Activated CD8-positive, alpha-beta memory T cell treated with anti-CD3 and anti-CD28 coated beads for 1 hour (primary cell): ENCODE measurements around the gene SUSD5.
"Not testable (repeated sequence)": the region's sequence is repeated elsewhere in the genome, so short reads cannot be mapped to it uniquely, and the experiment has no call there.

Experiments
- DNase-seq, 2 donors: peaks; one replicate each; pipeline ENCODE4 v3.0.0-alpha.2; 2020; ENCODE audit warnings: low read depth in 1 of 2; ENCODE audit errors: extremely low read depth in 1 of 2

Gene SUSD5

GRCh38 chr3:33196538-33196937 is 22.1 kb downstream of the SUSD5 start:
- DNase-seq: no peak

GRCh38 chr3:33194303-33194702 is 24.3 kb downstream of the SUSD5 start:
- DNase-seq: no peak

GRCh38 chr3:33187368-33187634 is 31.3 kb downstream of the SUSD5 start:
- no peak for DNase-seq

DNA sequence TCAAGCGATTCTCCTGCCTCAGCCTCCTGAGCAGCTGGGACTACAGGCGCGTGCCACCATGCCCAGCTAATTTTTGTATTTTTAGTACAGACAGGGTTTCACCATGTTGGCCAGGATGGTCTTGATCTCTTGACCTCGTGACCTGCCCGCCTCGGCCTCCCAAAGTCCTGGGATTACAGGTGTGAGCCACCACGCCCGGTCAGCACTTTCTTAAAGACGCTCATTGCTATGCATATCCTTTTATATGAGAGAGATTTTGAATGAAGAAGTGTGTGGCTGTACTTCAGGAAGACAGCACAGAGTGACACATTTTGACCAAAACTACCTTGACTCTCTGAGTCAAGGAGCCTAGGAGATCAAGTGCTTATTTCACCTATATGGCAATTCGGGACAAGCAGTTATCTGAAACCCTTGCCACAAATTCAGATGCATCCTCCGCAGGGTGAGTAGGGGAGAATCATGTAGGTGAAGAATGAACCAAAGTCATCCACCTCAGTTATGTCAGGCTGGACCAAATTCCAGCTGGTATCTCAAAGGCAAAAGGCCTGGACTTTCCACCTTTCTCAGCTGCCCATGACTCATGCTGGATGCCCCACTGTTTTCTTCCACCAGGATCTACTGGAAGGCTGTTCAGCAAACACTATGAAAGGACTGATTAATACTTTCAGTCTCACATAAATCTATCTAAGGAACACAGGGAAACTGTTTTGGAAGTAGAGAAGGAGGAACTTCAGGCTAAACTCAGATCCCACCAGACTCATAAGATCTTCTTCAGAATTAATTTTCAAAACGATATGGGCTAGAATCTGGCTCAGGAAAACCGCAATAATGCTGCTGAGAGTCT is 31.9 kb downstream of the SUSD5 start:
- no peak for DNase-seq

DNA sequence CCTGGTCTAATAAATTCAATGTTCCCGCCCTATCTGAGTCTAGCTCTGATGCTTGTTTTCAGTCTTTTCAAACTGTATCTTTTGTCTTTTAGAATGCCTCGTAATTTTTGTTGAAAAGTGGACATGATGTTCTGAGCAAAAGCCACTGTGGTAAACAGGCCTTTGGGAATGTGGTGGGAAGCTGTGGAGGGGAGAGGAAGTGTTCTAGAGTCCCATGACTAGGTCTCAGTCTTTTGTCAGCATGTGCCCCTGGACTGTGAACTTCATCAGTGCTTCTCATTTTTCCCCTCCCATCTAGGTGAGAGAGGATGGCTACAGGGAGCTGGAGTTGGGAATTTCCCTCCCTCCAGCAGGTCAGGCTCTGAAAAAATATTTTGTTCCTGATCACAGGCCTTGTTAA is 33.7 kb downstream of the SUSD5 start:
- no peak for DNase-seq

DNA sequence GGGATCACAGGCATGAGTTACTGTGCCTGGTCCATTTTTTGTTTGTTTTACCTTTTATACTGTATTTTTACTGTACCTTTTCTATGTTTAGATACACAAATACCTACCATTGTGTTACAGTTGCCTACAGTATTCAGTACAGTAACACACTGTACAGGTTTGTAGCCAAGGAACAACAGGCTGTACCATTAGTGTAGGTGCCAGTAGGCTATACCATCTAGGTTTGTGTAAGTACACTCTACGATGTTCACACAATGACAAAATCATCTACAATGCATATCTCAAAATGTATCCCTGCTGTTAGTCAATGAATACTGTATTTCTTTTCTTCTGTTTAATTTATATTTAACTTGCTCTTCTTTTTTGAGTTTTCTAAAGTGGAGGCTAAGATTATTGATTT is 37.0 kb downstream of the SUSD5 start:
- DNase-seq: not testable (repeated sequence)

DNA sequence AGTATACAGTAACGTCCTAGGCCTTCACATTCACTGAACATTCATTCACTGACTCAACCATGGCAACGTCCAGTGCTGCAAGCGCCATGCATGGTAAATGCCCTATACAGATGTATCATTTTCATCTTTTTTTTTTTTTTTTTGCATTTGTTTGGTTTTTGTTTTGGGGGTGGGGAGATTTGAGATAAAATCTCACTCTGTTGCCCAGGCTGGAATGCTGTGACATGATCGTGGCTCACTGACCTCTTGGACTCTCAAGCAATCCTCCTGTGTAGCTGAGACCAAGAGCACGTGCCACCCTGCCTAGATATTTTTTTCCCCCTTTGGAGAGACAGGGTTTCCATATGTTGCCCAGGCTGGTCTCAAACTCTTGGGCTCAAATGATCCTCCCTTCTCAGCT is 37.4 kb downstream of the SUSD5 start:
- no peak for DNase-seq

DNA sequence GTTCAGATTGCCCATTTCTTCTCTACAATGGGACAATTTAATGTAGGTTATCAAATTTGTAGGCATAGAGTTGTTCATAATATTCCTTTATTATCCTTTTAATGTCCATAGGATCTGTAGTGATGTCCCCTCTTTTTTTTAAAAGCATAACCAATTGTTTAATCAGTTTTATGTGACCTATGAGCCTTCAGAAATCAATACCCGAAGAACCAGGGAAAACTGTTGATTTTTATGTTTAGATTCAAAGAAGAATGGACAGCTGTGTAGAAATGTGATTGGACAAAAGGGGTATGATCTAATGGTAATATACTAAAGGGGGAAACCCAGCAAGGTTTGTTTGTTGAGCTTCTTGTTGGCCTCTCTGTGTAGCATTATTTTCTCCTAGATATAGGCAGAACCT is 39.5 kb downstream of the SUSD5 start:
- DNase-seq: no peak

DNA sequence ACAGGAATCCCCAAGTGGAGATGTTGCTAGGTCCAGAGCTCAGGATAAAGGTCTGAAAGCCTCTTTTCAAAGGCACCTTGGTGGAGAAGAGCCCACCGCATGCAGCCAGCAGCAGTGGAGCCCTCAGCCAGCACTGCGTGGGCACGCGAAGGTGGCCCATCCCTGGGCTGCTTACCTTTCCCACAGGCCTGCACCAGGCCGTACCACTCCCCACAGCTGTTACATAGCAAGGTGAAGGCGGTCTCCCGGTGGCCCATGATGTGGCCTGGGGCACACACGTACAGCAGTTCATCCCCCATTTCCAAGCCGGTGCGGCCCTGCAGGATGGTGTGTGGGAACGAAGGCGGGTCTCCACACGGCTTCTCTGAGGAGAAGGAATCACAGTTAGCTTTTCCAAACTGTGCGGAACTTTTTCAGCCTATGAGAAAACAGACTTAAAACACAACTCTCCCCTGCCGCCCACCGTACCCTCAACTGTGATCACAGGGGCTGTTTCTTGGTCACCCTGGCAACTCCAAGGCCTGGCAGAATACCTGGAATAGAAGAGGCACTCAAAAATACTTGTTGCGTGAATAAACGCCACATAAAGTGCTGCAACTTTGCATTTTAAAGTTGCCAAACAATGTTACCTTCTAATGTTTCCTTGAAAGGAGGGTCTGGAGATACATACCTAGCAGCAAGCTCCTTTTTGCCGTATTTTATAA is 43.7 kb downstream of the SUSD5 start:
- no peak for DNase-seq

DNA sequence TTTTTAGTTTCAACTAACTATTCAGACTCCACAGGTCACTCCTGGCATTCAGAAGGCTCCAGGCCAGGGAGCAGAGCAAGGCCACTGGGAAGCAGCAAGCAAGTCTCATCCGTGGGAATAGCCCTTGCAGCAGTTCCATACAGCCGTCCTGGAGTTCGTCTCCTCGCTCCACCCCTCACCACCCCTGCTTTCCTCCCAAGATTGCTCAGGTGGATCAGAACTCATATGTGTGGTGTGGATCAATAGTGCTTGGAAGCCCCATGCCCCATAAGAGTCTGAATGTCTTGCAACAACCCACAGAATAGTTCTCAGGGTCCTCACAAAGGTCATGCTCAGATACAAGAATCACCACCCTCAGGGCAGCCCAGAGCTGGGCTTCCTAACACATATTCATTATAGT is 44.5 kb downstream of the SUSD5 start:
- no peak for DNase-seq

- DNase-seq: no peak
Measured at GRCh38 chr3:33173672-33174071, 44.9 kb downstream of the SUSD5 start.

DNA sequence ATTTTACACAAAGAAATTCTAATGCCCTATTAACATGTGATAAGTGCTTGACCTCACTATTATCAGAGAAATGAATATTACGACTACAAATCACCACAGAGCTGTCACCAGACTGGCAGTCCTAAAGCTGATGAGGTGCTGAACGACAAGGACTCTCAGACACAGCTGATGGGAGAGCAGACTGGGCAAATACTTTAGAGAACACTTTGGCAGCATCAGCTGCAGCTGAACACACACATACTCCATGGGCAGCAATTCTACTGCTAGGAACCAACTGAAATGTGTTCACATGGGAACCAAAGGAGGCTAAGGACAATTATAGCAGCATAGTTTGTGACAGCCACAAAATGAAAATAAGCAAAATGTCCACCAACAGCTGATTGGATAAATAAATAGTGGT is 45.5 kb downstream of the SUSD5 start:
- no peak for DNase-seq

DNA sequence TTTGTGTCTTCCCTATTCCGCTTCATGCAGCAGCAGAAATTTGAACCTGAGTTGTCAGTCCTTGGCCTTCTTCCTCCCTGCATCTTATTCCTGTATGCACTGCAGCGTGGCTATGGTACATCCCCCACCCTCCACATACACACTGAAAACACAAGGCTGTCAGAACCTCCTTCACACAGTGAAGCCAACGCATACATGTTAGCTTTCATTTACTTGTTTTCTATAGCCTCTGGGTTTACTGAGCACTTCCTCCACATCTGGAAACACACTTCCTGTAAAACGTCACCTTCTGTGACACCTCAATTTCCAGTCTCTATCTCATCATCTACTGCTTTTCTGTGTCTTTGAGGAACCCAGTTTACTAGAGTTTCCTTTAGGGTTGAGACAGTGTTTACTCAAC is 47.0 kb downstream of the SUSD5 start:
- no peak for DNase-seq

- DNase-seq: no peak
Measured at GRCh38 chr3:33170531-33170930, 48.1 kb downstream of the SUSD5 start.

GRCh38 chr3:33167716-33168336 is 50.8 kb downstream of the SUSD5 start:
- no peak for DNase-seq

GRCh38 chr3:33167284-33167683 is 51.3 kb downstream of the SUSD5 start:
- no peak for DNase-seq

GRCh38 chr3:33166095-33166494 is 52.5 kb downstream of the SUSD5 start:
- DNase-seq: no peak

- no peak for DNase-seq
Measured at GRCh38 chr3:33165372-33165771, 53.2 kb downstream of the SUSD5 start.

GRCh38 chr3:33162621-33163020 is 56.0 kb downstream of the SUSD5 start:
- DNase-seq: not testable (repeated sequence)

- DNase-seq: no peak
Measured at GRCh38 chr3:33159981-33160380, 58.6 kb downstream of the SUSD5 start.

- no peak for DNase-seq
Measured at GRCh38 chr3:33159234-33159633, 59.4 kb downstream of the SUSD5 start.

GRCh38 chr3:33155301-33155700 is 63.3 kb downstream of the SUSD5 start:
- DNase-seq: no peak
